ENCODE results near the gene SLC26A9.

SLC26A9 gene

GRCh38 chr1:205926636-205927035 lies 16.6 kb downstream of the SLC26A9 start:
- TF ChIP-seq, protein P1, sequence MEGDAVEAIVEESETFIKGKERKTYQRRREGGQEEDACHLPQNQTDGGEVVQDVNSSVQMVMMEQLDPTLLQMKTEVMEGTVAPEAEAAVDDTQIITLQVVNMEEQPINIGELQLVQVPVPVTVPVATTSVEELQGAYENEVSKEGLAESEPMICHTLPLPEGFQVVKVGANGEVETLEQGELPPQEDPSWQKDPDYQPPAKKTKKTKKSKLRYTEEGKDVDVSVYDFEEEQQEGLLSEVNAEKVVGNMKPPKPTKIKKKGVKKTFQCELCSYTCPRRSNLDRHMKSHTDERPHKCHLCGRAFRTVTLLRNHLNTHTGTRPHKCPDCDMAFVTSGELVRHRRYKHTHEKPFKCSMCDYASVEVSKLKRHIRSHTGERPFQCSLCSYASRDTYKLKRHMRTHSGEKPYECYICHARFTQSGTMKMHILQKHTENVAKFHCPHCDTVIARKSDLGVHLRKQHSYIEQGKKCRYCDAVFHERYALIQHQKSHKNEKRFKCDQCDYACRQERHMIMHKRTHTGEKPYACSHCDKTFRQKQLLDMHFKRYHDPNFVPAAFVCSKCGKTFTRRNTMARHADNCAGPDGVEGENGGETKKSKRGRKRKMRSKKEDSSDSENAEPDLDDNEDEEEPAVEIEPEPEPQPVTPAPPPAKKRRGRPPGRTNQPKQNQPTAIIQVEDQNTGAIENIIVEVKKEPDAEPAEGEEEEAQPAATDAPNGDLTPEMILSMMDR (IDR thresholded peaks at IDR 0.05; ENCODE audit: extremely low read depth, insufficient read depth, missing control alignments) = no peak
- DNase-seq (ENCODE audit: low spot score) = no peak
- in situ Hi-C loops (cut with MboI; ENCODE audit: low pct_unique_long_range_greater_than_20kb, low sequenced_read_pairs, unreplicated experiment) = no loop called here

DNA sequence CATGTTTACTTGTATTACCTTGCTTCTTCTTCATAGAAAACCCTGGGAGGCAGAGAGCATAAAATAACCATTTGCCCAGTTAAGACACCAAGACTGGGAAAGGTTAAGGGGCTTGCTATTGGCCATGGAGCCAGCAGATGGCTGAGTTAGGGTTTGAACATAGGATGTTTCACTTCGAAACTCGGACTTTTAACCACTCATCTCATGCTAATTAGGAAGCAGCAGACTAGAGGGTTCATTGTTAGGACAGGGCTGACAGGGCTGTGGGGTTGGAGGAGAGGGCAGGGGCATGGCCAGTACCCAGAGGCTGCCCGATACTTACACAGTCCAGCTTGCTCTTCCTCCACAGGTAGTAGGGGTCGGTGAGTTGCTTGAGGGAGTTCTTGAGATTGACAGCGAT lies 17.0 kb downstream of the SLC26A9 start:
- TF ChIP-seq, protein P1 (IDR thresholded peaks at IDR 0.05; ENCODE audit: extremely low read depth, insufficient read depth, missing control alignments) = no peak
- in situ Hi-C loops (cut with MboI; ENCODE audit: low pct_unique_long_range_greater_than_20kb, low sequenced_read_pairs, unreplicated experiment) = no loop called here
- no peak for DNase-seq (ENCODE audit: low spot score)

DNA sequence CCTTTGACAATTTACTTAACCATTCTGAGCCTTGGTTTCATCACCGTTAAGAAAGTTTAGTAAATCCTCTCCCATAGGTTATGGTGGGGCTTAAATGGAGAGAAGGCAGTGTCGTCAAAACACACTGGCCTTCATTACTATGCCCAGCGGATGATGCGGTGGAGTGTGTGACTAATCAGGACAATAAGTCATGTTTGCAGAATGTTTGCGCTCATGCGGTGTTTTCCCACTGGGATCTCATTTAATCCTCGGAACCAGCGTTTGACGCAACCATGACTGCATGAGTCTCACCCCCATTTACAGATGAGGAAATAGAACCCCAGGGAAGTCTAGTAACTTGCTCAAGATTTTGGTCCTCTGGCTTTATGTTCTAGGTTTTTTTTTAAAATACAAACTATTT lies 17.5 kb downstream of the SLC26A9 start:
- DNase-seq (ENCODE audit: low spot score) = no peak
- in situ Hi-C loops (cut with MboI; ENCODE audit: low pct_unique_long_range_greater_than_20kb, low sequenced_read_pairs, unreplicated experiment) = no loop called here
- TF ChIP-seq, protein P1 (IDR thresholded peaks at IDR 0.05; ENCODE audit: extremely low read depth, insufficient read depth, missing control alignments) = no peak

DNA sequence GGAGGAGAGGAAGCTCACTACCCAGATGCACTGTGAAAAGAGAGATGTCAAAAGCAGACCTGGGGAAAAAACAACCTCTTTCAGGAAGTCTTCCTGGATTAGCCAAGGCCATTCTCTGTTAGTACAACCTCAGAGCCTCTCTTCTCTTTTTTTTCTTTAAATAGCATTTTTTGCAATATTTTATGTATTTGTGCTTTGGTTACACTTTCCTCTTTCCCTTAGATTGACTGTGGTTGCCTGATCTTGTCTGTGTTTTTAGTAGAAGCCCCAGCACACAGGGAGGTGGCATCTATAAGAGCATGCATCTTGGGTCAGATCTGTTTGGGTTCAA lies 18.8 kb downstream of the SLC26A9 start:
- DNase-seq (ENCODE audit: low spot score) = no peak
- TF ChIP-seq, protein P1 (IDR thresholded peaks at IDR 0.05; ENCODE audit: extremely low read depth, insufficient read depth, missing control alignments) = no peak
- in situ Hi-C loops (cut with MboI; ENCODE audit: low pct_unique_long_range_greater_than_20kb, low sequenced_read_pairs, unreplicated experiment) = no loop called here

- in situ Hi-C loops (cut with MboI; ENCODE audit: low pct_unique_long_range_greater_than_20kb, low sequenced_read_pairs, unreplicated experiment) = no loop called here
- no peak for DNase-seq (ENCODE audit: low spot score)
- TF ChIP-seq, protein P1 (IDR thresholded peaks at IDR 0.05; ENCODE audit: extremely low read depth, insufficient read depth, missing control alignments) = no peak
Observed at GRCh38 chr1:205923651-205924459, 19.4 kb downstream of the SLC26A9 start.

GRCh38 chr1:205922806-205923205 lies 20.4 kb downstream of the SLC26A9 start:
- TF ChIP-seq, protein P1 (IDR thresholded peaks at IDR 0.05; ENCODE audit: extremely low read depth, insufficient read depth, missing control alignments) = no peak
- DNase-seq (ENCODE audit: low spot score) = no peak
- in situ Hi-C loops (cut with MboI; ENCODE audit: low pct_unique_long_range_greater_than_20kb, low sequenced_read_pairs, unreplicated experiment) = no loop called here

Measured in GM13977 (cell line).